ENCODE data around the gene LIPE.

Gene LIPE

DNA sequence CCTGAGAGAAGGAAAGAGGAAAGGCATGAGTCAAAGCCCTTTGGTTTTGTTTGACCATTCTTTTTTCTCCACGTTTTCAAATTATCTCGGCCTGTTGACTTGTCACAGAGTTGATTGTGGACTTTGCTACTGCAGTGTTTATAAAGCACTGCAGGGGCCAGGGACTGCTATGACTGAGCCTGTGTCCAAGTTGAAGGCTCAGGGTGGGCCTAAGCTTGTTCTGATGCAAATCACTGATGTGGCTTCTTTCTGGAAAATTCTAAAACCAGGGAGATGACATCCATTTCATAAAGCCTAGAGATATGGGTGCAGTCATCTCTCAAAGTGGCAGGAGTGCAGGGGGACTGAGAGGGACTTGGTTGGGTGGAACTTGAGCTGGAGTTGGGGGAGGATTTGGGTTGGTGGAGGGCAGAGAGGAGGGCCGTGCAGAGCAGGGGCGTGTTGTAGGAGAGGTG lies 16.8 kb upstream of the LIPE start:
- DNase-seq (ENCODE audit: low read depth), result no peak

DNA sequence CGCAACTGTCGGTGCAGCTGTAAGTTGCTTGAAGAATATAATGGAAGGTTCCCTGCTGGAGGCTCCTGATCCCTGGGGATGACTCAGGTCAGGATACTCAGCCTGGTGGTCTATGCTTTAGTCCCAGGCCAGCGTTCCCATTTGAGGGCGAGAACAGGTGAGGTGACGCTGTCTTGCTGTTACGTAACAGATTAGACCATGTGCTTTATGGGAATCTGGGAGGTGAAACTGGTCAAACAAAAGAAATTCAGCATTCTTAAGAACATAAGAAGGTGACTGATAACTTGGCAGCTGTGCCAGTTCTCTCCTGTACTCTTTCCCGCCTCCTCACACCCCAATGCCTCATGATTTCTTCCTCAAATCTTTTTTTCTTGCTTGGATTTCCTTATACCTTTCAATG lies 15.6 kb upstream of the LIPE start, which contains the start of gene CXCL17:
CXCL17 (minus strand) TSS at position 114 of the 400 bp plus-strand sequence. CDS start 114 bp downstream, outside the sequence.
- DNase-seq (ENCODE audit: low read depth), result no peak

DNA sequence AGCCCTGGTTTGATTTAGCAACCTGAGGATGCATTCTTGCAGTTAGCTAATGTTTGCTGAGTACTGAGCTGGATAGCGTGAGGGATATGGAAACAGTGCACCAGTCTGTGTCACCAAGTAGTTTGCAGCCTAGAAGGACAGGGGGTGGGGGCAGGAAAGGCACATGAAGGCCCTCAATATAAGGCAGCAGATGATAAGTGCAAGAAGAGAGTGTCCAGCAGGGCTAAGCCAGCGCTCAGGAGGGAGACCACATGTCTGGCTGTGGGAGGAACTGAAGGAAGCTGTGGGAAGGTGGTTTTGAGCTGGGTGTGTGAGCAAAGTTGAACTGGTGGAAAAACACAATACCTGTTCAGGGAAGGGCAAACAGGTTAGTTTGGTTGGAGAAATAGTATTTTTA lies 13.9 kb upstream of the LIPE start:
- no peak for DNase-seq (ENCODE audit: low read depth)

DNA sequence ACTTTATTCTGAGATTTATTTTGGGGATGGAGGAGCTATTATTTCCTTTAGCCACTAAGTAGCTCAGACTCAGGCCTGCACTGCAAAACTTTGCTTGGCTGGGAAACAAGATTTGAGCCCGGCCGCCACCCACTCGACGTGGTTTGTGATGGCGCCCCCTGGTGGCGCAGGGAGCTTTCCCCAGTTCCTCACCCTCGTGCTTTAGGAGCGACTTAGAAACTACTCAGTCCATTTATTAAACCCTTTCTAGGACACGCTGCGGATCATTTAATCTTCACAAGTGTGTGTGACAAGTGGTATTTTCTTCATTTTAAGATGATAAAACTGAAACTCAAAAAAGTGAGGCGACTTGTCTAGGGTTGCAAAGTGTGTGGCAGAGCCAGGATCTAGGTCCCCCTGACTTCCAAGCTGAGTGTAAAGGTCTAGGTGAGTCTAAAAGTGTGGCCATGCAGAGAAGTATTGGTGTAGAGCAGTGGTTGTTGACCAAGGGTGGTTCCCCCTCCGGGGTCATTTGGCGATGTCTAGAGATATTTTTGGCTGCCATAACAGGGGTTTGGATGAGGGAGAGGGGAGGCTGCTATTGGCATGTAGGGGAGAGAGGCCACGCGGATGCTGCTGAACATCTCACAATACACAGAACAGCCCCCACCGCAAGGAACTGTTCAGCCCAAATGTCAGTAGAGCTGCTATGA lies 13.3 kb upstream of the LIPE start:
- DNase-seq (ENCODE audit: low read depth), result peak; percentile 82

DNA sequence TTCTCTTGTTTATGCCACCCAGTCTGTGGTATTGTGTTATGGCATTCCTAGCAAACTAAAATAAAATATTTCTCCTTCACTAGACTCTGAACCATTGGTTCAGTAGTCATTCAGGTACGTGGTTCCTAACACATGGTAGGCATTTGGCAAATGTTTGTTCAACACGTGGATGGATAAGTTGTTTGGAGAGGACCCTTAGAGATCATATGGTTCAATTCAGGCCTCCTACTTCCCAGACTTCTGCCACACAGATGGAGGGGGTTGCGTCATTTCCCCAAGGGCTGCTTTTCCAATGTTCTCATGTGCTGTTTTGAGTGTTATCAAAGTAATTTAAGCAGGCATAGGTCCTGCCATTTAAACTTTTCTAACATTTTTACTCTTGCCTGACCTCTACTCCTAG lies 8.8 kb upstream of the LIPE start:
- no peak for DNase-seq (ENCODE audit: low read depth)

DNA sequence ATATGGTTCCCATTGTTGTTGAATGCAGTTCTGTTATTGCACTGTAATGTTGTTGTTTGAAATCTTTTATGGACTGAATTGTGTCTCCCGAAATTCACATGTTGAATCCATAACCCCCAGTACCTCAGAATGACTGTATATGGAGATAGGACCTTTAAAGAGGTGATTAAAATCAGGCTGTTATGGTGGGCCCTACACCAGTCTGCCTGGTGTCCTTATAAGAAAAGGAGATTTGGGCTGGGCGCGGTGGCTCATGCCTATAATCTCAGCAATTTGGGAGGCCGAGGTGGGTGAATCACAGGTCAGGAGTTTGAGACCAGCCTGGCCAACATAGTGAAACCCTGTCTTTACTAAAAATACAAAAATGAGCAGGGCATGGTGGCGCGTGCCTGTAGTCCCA lies 8.1 kb upstream of the LIPE start:
- DNase-seq (ENCODE audit: low read depth), result no peak

DNA sequence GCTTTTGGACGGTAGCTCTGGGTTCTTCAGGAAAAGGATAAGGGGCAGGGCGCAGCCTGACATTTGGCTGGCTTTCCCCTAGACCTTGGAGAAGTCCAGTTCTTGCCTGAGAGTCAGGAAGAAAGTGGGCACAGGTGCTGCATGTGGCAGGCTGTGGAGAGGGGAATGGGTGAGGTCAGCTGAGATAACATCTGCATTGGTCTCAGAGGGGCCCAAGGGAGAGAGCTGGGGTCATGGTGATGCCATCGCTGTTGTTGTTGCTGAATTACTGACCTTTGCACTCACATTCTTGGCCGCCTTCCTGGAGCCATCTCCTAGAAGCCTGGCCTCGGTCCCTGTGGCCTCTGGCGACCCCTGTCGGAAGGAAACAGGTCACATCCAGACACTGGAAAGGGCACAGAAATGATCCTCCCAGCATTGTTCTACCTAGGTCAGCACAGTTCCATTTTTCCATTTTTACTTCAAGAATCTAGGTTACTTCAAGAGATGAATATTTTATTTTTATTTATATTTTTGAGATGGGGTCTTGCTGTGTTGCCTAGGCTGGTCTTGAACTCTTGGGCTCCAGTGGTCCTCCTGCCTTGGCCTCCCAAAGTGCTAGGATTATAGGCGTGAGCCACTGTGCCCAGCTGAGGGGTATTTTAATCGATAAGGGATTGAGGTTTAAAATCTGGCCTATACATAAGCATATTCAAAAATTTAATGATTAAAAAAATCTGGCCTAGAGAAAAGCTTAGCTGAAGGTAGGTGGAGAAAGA lies 6.5 kb upstream of the LIPE start:
- DNase-seq (ENCODE audit: low read depth), result peak; percentile 51

DNA sequence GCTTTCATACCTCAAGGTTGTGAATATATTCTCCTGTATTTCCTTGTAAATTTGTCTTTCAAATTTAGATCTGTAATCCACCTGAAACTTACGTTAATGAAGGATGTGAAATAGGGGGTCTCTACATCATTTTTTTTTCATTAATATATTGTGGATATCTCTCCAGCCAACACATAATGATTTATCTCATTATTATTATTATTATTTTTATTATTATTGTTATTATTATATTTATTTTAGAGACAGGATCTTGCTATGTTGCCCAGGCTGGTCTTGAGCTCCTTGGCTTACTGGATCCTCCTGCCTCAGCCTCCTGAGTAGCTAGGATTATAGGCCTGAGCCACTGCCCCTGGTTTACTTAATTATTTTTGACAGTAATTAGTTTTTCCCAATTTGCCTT lies 4.3 kb upstream of the LIPE start:
- DNase-seq (ENCODE audit: low read depth), result no peak

DNA sequence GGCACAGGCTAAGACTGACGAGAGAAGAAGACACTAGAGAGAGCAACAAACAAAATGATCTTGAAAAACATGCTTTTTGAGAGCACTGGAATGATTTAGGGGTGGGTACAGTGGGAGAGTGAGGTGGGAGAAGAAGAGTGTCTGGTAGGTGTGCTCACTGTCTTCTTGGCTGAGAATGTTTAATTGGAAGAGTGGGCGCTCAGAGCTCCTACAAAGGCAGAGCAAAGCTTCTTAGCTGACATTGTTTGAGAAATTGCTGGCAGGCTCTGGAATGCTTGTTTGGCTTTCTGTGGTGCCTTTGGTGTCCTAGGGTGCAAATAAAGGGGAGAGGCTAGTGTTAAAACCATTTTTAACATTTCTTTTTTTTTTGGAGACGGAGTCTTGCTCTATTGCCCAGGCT lies 1.5 kb upstream of the LIPE start:
- DNase-seq (ENCODE audit: low read depth), result no peak

DNA sequence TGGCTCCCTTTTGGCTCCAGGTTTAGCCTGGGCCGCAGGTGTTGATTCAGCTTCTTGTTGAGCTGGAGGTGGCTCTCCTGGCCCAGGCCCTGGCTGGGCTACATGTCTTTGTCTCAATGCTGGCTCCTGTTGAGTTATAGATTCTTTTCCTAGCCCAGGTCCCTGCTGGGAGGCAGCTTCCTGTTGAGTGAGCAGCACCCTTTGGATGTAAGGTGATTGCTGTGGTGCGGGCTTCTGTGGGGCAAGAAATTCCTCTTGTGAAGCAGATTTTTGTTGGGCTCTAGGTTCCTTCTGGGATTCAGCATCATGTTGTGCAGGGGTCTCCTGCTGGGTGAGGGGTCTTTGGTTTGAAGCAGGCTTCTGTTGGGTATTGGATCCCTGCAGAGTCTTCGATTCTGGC lies 545 bp downstream of the LIPE start:
- DNase-seq (ENCODE audit: low read depth), result no peak

DNA sequence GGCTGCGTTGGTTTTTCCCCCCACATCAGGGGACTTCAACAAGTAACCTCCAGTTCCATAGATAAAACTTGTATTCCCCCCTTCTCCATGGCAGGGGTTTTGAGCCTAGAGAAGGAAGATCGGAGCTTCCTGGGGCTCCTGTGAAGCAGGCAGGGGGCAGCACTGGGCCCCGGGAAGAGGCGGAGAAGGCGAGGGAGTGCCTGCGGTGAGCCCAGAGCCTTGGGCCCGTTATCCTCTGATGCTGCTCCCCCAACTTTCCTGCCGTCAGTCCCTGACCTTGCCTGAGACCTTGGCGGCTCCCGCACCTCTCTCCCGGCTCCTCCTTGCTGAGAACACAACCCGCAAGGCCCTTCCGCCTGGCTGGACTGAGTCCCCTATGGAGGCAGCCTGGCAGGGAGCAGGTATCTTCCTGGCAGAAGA lies 2.5 kb downstream of the LIPE start:
- no peak for DNase-seq (ENCODE audit: low read depth)

DNA sequence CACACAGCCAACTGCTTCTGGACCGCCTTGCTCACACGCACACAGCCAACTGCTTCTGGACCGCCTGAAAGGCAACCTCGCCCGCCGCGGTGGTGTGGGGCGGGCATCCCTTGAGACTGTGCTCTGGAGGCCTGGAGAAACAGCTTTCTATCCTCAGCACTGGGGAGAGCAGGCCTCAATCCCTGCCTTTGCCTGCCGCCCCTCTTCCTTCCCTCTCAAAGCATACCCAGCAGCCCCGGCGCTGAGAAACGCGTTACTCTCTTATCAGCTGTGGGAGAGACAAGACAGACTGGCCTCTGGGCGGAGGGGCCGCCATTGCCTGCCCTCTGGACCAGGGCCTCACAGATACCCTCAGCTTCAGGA lies 2.9 kb downstream of the LIPE start:
- DNase-seq (ENCODE audit: low read depth), result no peak

DNA sequence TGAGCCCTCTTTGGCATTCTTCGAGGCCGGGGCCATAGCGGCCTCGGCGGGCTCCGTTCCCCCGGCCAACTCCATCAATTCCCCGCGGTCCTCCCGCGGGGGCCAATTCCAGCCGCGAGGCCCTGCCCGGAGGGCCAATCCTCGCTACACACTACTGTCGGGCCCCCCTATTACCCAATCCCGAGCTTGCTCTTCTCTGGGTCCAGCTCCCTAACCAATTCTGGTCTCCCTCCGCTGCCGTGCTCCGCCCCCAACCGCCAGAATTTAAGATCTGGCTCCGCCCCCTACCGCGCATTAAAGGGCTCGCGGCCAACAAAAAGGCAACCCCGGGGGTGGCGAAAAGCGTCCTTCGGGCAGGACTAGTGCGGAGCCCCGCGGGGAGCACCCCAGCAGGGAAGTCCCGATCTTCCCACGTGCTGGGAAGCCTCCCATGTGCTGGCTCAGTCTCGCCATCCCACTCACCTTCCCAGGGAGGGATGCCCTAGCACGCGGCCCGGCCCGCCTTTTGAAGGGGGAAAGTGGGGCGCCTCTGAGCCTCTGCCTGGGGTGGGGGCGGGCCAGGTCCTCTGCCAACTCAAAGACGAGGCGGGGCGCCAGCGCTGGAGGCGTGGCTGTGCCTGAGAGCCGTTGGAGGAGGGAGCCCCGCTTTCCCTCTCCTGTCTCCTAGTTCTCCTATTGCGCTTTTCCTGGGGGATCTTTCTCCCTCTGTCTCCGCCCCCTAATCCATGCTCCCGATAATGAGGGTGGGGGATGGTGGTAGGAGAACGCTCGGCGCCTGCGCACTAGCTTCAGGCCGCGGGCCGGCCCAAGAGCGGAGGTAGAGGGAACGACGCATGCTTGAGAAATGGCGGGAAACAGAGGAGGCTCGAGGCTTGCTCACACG lies 3.5 kb downstream of the LIPE start:
- peak; percentile 91 for DNase-seq (ENCODE audit: low read depth)

DNA sequence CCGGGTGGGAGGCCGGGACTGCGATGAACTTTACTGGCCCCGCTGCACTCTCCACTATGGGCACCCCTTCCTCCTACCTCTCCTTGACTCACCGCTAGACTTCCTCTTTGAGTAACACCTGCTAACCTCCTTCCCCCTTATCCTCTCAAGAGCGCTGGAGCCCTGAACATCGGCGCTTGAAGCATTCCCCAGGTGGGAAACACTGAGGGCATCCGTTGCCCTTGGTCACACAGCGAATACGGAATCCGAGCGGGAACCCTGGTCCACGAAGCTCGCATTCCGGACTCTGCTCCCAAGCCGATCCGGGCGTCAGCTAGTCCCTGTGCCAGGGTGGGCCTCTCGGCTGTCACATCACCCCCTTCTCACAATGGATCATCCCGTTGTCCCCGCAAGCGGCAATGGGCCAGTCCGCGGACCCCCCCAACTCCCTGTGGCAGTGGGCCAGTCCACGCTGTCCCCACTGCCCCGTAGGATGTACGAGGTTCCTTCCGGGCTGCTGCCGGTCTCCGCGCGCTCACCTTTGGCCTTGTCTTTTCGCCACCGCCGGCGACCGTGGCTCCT lies 4.2 kb downstream of the LIPE start:
- peak; percentile 42 for DNase-seq (ENCODE audit: low read depth)

DNA sequence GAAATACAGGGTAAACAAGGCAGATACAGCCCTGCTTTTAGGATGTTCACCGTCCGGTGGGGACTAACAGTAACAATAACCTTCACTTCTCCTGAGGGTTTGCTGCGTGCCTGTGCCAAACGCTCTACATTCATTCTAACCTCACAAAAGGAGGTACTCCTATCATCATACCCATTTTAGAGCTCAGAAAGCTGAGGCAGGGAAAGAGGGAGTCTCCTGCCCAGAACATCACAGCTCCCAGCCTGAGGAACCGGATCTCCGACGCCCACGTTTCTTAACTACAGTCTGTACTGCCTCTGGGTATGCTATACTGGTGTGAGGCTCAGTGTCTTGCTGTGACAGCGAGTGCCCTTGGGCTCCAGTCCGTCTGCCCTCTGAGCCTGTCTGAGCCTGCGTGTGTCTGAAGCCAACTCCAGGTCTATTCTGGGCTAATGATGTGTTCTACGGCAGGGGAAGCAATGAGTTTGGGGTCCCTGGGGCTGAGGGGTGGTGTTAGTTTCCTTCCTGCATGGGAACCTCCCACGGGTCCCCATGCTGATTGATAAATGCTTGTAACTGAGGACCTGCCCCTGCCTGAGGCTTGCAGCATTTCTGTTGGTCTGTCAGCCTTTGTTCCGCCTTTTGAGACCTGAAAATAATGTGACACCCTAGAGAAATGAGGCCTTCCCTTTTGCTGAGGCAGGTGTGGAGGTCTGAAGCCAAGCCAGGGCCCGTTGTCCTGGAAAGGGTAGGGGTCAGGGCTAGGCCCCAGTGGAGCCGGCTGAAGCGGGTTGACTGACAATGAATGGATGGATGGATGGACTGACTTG lies 4.9 kb downstream of the LIPE start:
- no peak for DNase-seq (ENCODE audit: low read depth)

DNA sequence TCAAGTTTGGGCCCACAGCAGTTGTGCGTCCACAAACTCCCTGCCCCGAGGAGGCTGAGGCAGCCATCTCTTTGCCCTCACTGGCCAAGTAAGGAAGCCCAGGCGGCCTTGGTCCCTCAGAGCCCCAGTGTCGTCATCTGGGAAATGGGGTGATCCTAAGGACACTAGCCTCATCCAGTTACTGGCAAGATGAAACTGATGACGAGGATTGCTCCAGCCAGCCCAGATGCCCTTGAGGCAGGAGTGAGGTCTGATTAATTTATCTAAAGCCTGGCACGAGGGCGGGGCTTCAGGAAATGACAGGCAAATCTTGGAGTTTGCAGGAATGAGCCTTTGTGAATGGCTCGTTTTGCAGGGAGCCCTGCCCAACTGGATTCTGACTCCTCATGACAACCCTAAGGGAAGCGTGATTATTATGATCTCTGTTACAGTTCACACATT lies 5.6 kb downstream of the LIPE start:
- DNase-seq (ENCODE audit: low read depth), result no peak

DNA sequence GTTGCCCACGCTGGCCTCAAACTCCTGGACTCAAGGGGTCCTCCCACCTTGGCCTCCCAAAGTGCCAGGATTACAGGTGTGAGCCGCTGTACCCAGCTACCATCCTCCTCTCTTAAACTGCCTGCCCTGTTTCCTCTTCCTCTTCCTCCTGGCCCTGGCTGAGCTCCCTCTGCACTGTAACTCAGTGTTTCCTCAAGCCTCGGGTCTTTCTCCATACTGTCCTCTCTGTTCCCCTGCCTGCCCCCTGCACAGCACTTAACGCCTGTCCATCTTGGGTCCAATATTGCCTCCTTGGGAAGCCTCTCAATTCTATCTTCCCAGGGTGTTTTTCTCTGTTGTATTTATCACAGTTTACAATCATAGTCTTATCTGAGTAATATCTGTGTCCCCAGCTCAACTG lies 6.1 kb downstream of the LIPE start:
- no peak for DNase-seq (ENCODE audit: low read depth)

DNA sequence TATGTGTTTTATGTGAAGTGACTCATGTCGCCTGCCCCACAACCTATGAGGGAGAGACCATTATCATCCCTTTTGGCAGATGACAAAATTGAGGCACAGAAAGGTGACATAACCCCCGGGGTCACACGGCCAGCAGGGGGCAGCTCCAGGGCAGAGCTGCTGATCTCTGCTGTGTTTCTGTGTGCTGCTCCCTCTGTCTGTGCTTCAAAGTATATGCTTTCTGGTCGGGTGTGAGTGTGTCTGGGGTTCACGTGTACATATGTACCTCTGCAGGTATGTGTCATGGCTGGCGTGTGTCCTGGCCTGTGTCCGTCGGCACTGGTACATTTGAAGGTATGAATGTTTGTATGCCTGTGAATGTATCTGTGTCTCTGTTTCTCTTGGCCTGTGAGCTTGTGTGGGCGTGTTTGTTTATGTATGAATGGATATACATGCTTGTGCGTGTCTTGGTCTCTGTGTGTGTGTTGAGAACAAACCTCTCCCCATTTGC lies 7.1 kb downstream of the LIPE start:
- DNase-seq (ENCODE audit: low read depth), result peak; percentile 71

DNA sequence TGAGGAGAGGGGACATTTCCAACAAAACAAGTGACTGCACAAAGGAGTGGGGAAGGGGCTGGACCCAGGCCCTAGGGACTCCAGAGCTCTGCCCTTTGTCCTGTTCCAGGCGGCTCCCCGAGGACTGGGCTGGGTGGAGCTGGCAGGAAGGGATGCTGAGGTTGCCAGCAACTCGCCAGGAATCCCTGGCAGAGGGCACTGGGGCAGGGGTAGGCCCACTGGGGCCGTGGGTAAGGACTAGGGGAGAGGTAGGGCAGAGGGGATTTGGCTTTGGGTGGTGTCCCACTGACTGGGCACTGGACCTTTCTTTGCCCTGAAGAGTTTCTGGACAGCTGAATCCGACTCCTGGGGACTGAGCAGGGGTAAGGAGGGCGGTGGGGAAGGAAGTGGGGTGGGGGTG lies 7.9 kb downstream of the LIPE start:
- DNase-seq (ENCODE audit: low read depth), result no peak

DNA sequence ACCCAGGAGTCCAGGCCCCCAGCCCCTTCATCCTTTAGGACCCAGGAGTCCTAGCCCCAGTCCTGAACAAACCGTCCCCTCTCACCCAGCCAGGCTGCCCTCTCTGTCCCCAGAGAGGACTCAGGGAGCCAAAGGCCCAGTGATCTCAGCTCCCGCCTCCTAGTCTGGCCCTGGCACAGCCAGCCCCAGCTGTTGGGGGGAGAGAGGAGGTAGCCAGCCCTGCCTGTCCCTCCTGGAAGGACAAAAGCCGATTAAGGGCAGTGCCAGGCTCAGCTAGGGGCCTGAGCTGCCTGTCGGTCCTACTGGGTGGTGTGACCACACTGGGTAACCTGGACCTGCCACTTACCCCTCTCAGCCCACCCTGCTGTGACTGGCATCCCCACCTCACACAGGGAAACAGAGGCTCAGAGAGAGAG lies 14.5 kb downstream of the LIPE start:
- DNase-seq (ENCODE audit: low read depth), result no peak

DNA sequence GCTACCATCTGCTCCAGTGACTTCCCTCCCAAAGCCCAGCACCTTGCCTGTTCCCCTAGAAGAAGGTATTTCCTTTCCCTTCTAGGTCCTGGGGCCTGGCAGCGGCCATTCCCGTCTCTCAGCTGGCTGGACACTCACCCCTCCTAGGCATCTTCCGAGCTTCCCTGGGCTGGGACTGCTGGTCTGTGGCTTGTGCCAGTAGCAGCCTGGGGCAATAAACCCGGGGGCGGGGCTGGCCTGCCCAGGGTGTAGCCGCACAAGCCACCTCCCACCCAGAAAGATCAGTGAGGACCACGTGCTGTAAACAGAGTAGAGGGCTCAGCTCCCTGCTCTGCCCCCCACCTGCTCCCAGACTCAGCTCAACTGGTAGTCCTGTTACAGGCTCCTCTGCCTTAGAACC lies 15.0 kb downstream of the LIPE start:
- DNase-seq (ENCODE audit: low read depth), result no peak
